ENCODE data around the gene LNX1. TPM values are rescaled to one million over a fixed set of nuclear protein-coding genes. Genes with fewer than 3 reads are reported as not detected.

Gene LNX1
- total and polyA plus RNA-seq, 10 of the 15 experiments (the other 5 are each of a cell fraction or from before 2014, with no cell fraction given): 0.72 to 1.4 (median 1.0) TPM

DNA sequence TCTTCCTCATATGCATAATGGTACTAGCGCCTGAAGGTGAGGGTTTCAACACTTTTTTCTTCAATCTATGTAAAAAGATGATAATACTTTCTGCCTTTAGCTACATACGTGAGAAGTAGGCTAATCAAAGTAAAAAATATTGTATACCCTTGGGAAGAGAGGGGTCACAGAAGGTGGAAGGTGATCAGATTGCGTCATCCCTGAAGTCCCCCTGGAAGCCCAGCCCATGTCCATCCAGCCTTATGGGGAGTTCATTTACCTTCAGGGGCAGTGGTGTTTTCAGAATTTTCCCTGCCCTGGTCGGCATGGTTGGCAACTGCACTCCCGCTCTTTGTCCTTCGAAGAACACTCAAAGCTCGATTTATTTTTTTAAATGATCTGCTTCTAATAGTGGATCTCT is 84.2 kb downstream of the LNX1 start:
- intact Hi-C loops (cut with micrococcal nuclease; ENCODE audit: unreplicated experiment): loop anchor here (5.0 kb wide), 1 partner anchor 145 kb away; no protein-coding TSS in a partner anchor
- H3K9me3 ChIP-seq (replicated peaks; ENCODE audit: control insufficient read depth, insufficient read depth, low read length): no peaks in the 10 kb centered on the region; the same call in 2 of the 3 replicates
- no peak overlapping the region for H3K4me2 ChIP-seq (ENCODE audit: control insufficient read depth, insufficient read depth)
- ChIA-PET POLR2A (interaction anchor here (1.4 kb wide), 1 partner anchor 147 kb away, joined by 5 read pairs; no protein-coding TSS in a partner anchor), CTCF (interaction anchor here (1.4 to 1.8 kb wide), 4 partner anchors 95 to 727 kb away, joined by 3 to 12 read pairs (median 6); no protein-coding TSS in a partner anchor), SMC1A (ENCODE audit: uncharacterized antibody, unreplicated experiment) (interaction anchor here (1.1 to 2.5 kb wide), 4 partner anchors 136 to 297 kb away, joined by 3 to 11 read pairs (median 6); no protein-coding TSS in a partner anchor), RAD21 (ENCODE audit: unreplicated experiment) (interaction anchor here (1.8 kb wide), 2 partner anchors 147 to 298 kb away, joined by 8 to 10 read pairs; no protein-coding TSS in a partner anchor)
- H4K20me1 ChIP-seq (ENCODE audit: control insufficient read depth, insufficient read depth): no peaks in the 10 kb centered on the region
- H3K4me3 ChIP-seq: no peak overlapping the region
- no peak overlapping the region for H2AFZ ChIP-seq (ENCODE audit: control insufficient read depth, low read depth, low read length)
- ATAC-seq: no peak
- H3K36me3 ChIP-seq (ENCODE audit: control insufficient read depth in 2 of 2, insufficient read depth in 2 of 2, low read length in 1 of 2): no peaks in the 10 kb centered on the region
- in situ Hi-C loops (cut with MboI): no loop called here
- BruUV-seq (replicated peaks): no TSS peak
- H3K27ac ChIP-seq (ENCODE audit: control insufficient read depth, insufficient read depth): no peak overlapping the region
- H3K79me2 ChIP-seq (ENCODE audit: control insufficient read depth, insufficient read depth, low read length): no peaks in the 10 kb centered on the region
- DNase-seq (ENCODE audit: low read depth, low spot score): no peak
- 68% methylated on average over 7 of the region's 7 CpGs for WGBS (ENCODE audit: insufficient coverage, insufficient replicate concordance, low lambda C conversion rate, missing lambda C conversion rate)
- FAIRE-seq: no peak
- H3K9ac ChIP-seq (ENCODE audit: control insufficient read depth, insufficient read depth, low read length): no peak overlapping the region
- H3K27me3 ChIP-seq (replicated peaks in 1 of 2; ENCODE audit: control insufficient read depth in 2 of 2, insufficient read depth in 2 of 2, low read length in 1 of 2): no peaks in the 10 kb centered on the region
- H3K4me1 ChIP-seq (ENCODE audit: control insufficient read depth, insufficient read depth, low read length): no peaks in the 10 kb centered on the region
- no peak for TF ChIP-seq CBX5 (IDR thresholded peaks at IDR 0.05; ENCODE audit: low read depth)
- TF ChIP-seq SMARCA5 (IDR thresholded peaks at IDR 0.05): no peak
- TF ChIP-seq CBX3 (IDR thresholded peaks at IDR 0.05; ENCODE audit: borderline replicate concordance, low read depth): no peak
- TF ChIP-seq, protein P1, sequence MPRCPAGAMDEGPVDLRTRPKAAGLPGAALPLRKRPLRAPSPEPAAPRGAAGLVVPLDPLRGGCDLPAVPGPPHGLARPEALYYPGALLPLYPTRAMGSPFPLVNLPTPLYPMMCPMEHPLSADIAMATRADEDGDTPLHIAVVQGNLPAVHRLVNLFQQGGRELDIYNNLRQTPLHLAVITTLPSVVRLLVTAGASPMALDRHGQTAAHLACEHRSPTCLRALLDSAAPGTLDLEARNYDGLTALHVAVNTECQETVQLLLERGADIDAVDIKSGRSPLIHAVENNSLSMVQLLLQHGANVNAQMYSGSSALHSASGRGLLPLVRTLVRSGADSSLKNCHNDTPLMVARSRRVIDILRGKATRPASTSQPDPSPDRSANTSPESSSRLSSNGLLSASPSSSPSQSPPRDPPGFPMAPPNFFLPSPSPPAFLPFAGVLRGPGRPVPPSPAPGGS (IDR thresholded peaks at IDR 0.05; ENCODE audit: borderline replicate concordance, insufficient read depth, low read depth, low read length, poor library complexity, severe bottlenecking): no peak
- TF ChIP-seq PAX5 (IDR thresholded peaks at IDR 0.05; ENCODE audit: borderline replicate concordance, low read depth, low read length): no peak
- TF ChIP-seq, protein P2, sequence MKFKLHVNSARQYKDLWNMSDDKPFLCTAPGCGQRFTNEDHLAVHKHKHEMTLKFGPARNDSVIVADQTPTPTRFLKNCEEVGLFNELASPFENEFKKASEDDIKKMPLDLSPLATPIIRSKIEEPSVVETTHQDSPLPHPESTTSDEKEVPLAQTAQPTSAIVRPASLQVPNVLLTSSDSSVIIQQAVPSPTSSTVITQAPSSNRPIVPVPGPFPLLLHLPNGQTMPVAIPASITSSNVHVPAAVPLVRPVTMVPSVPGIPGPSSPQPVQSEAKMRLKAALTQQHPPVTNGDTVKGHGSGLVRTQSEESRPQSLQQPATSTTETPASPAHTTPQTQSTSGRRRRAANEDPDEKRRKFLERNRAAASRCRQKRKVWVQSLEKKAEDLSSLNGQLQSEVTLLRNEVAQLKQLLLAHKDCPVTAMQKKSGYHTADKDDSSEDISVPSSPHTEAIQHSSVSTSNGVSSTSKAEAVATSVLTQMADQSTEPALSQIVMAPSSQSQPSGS (IDR thresholded peaks at IDR 0.05; ENCODE audit: low read length): no peak
- TF ChIP-seq, protein P3, sequence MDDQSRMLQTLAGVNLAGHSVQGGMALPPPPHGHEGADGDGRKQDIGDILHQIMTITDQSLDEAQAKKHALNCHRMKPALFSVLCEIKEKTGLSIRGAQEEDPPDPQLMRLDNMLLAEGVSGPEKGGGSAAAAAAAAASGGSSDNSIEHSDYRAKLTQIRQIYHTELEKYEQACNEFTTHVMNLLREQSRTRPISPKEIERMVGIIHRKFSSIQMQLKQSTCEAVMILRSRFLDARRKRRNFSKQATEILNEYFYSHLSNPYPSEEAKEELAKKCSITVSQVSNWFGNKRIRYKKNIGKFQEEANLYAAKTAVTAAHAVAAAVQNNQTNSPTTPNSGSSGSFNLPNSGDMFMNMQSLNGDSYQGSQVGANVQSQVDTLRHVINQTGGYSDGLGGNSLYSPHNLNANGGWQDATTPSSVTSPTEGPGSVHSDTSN (IDR thresholded peaks at IDR 0.05; ENCODE audit: insufficient replicate concordance, low read depth, low read length): no peak
- TF ChIP-seq, protein P4, sequence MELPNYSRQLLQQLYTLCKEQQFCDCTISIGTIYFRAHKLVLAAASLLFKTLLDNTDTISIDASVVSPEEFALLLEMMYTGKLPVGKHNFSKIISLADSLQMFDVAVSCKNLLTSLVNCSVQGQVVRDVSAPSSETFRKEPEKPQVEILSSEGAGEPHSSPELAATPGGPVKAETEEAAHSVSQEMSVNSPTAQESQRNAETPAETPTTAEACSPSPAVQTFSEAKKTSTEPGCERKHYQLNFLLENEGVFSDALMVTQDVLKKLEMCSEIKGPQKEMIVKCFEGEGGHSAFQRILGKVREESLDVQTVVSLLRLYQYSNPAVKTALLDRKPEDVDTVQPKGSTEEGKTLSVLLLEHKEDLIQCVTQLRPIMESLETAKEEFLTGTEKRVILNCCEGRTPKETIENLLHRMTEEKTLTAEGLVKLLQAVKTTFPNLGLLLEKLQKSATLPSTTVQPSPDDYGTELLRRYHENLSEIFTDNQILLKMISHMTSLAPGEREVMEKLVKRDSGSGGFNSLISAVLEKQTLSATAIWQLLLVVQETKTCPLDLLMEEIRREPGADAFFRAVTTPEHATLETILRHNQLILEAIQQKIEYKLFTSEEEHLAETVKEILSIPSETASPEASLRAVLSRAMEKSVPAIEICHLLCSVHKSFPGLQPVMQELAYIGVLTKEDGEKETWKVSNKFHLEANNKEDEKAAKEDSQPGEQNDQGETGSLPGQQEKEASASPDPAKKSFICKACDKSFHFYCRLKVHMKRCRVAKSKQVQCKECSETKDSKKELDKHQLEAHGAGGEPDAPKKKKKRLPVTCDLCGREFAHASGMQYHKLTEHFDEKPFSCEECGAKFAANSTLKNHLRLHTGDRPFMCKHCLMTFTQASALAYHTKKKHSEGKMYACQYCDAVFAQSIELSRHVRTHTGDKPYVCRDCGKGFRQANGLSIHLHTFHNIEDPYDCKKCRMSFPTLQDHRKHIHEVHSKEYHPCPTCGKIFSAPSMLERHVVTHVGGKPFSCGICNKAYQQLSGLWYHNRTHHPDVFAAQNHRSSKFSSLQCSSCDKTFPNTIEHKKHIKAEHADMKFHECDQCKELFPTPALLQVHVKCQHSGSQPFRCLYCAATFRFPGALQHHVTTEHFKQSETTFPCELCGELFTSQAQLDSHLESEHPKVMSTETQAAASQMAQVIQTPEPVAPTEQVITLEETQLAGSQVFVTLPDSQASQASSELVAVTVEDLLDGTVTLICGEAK (IDR thresholded peaks at IDR 0.05; ENCODE audit: borderline replicate concordance): no peak
- no peak for TF ChIP-seq ZSCAN29 (IDR thresholded peaks at IDR 0.05)
- TF ChIP-seq HDAC6 (IDR thresholded peaks at IDR 0.05; ENCODE audit: unreplicated experiment): no peak
- no peak for TF ChIP-seq STAT1 (conservative IDR thresholded peaks at IDR 0.05)

Data from GM12878 (cell line).